GM21529 (cell line): Measurements from ENCODE around the gene IPO11.
"Not testable (repeated sequence)": the region's sequence is repeated elsewhere in the genome, so short reads cannot be mapped to it uniquely, and the experiment has no call there.

Experiments
- ATAC-seq: cut with Tn5 transposase; IDR thresholded peaks from one replicate; pipeline ENCODE4 v1.9.1; 2021; ENCODE audit not compliant: unreplicated experiment

The IPO11 gene

GRCh38 chr5:62596096-62596495, 183.5 kb downstream of the IPO11 start:
- no peak for ATAC-seq

- no peak for ATAC-seq
Observed at GRCh38 chr5:62596691-62597090, 184.1 kb downstream of the IPO11 start.

GRCh38 chr5:62597314-62597713, 184.8 kb downstream of the IPO11 start:
- ATAC-seq, result no peak

- ATAC-seq, result no peak
Observed at GRCh38 chr5:62600560-62601252, 188.1 kb downstream of the IPO11 start.

- no peak for ATAC-seq
Observed at GRCh38 chr5:62603934-62604333, 191.4 kb downstream of the IPO11 start.

- no peak for ATAC-seq
Observed at GRCh38 chr5:62605638-62606037, 193.1 kb downstream of the IPO11 start.

- ATAC-seq, result no peak
Observed at GRCh38 chr5:62606878-62607277, 194.3 kb downstream of the IPO11 start.

GRCh38 chr5:62607615-62608014, 195.1 kb downstream of the IPO11 start:
- no peak for ATAC-seq

- no peak for ATAC-seq
Observed at GRCh38 chr5:62608529-62609511, 196.3 kb downstream of the IPO11 start.

GRCh38 chr5:62614355-62614754, 201.8 kb downstream of the IPO11 start:
- ATAC-seq, result no peak

GRCh38 chr5:62616615-62617277, 204.2 kb downstream of the IPO11 start:
- no peak for ATAC-seq

GRCh38 chr5:62617943-62618342, 205.4 kb downstream of the IPO11 start:
- no peak for ATAC-seq

GRCh38 chr5:62620761-62621160, 208.2 kb downstream of the IPO11 start:
- ATAC-seq, result no peak

- no peak for ATAC-seq
Observed at GRCh38 chr5:62621280-62621679, 208.7 kb downstream of the IPO11 start.

GRCh38 chr5:62623271-62623670, 210.7 kb downstream of the IPO11 start:
- no peak for ATAC-seq

GRCh38 chr5:62624436-62624835, 211.9 kb downstream of the IPO11 start:
- ATAC-seq, result not testable (repeated sequence)

- no peak for ATAC-seq
Observed at GRCh38 chr5:62626534-62626933, 214.0 kb downstream of the IPO11 start.

- ATAC-seq, result no peak
Observed at GRCh38 chr5:62627121-62627520, 214.6 kb downstream of the IPO11 start.

- ATAC-seq, result no peak
Observed at GRCh38 chr5:62627901-62628300, 215.3 kb downstream of the IPO11 start.

GRCh38 chr5:62631909-62632580, 219.5 kb downstream of the IPO11 start:
- ATAC-seq, result no peak

GRCh38 chr5:62633243-62633642, 220.7 kb downstream of the IPO11 start:
- ATAC-seq, result no peak
